Activated B cell treated with CpG ODN at 0.5 μM for 24 hours (primary cell): ENCODE measurements around the gene HOXB3. TPM values are rescaled to one million over a fixed set of nuclear protein-coding genes. Genes with fewer than 3 reads are reported as not detected.

ENCODE experiments used
- ATAC-seq: fragments of 200-7000 bp; cut with Tn5 transposase; one replicate; pipeline ENCODE4 v1.10.0; 2021; ENCODE audit warnings: low read depth, mild to moderate bottlenecking, moderate library complexity
- CTCF ChIA-PET: fragments of 350-600 bp; sonication (Branson Sonifier 250); formaldehyde crosslinking; loops from one replicate; lab custom pipeline; 2021; ENCODE audit warnings: antibody characterized with exemption; lab: Charles Lee
- POLR2A ChIA-PET: fragments of 350-600 bp; sonication (Branson Sonifier 250); formaldehyde crosslinking; loops from one replicate; lab custom pipeline; 2021; ENCODE audit warnings: antibody characterized with exemption; lab: Charles Lee
- DNase-seq: peaks from one replicate; pipeline ENCODE4 v3.0.0; 2022
- H3K27ac Mint-ChIP-seq: one replicate; pipeline ENCODE4 v1.8.0; 2020; ENCODE audit warnings: mixed read lengths
- H3K27me3 Mint-ChIP-seq: one replicate; pipeline ENCODE4 v1.8.0; 2021; ENCODE audit warnings: mixed read lengths
- H3K36me3 Mint-ChIP-seq: one replicate; pipeline ENCODE4 v1.8.0; 2021; ENCODE audit warnings: low read depth, mixed read lengths
- H3K4me1 Mint-ChIP-seq: one replicate; pipeline ENCODE4 v1.8.0; 2021; ENCODE audit warnings: mixed read lengths
- H3K4me3 Mint-ChIP-seq: one replicate; pipeline ENCODE4 v1.8.0; 2020; ENCODE audit warnings: mild to moderate bottlenecking, mixed read lengths
- H3K9me3 Mint-ChIP-seq: one replicate; pipeline ENCODE4 v1.8.0; 2020; ENCODE audit warnings: mixed read lengths
- intact Hi-C: fragments of 100-400 bp; cut with micrococcal nuclease; formaldehyde crosslinking; loops from one replicate; pipeline ENCODE4 v1.15.1; 2024
- total RNA-seq: library from RNA; stranded (reverse); gene quantifications from 2 replicates; pipeline ENCODE4 v1.2.3, GENCODE V29; 2022
- TF ChIP-seq, protein P1 (sequence below): fragments of 200-600 bp; IDR thresholded peaks from one replicate; pipeline ENCODE4 v1.8.0; 2022; ENCODE audit warnings: antibody characterized with exemption, mild to moderate bottlenecking

The HOXB3 gene
- total RNA-seq, 1 donor from 2014 or later: 2.6 TPM

DNA sequence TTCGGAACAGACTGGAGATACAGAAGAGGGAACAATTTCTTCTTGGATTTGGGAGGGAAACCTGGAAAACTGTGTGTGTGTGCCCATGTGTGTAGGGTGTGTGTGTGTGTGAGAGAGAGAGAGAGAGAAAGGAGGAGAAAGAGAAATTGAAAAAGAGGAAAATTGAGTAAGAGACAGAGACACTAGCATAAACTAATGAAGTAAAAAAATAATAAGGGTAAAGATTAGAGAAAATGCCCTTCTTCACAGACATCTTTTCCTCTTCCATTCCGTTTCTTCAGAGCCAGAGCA lies 31.3 kb downstream of the HOXB3 start:
- CTCF ChIA-PET: no interaction called here
- H3K27ac Mint-ChIP-seq: no peak overlapping the region
- intact Hi-C loops: loop anchor here (5.0 kb wide), 1 partner anchor 36 kb away; no protein-coding TSS in a partner anchor
- no peak for ATAC-seq
- peaks cover 4% of the 10 kb centered on the region for H3K4me1 Mint-ChIP-seq
- H3K27me3 Mint-ChIP-seq: peaks cover 32% of the 10 kb centered on the region
- H3K9me3 Mint-ChIP-seq: no peaks in the 10 kb centered on the region
- no peak for DNase-seq
- H3K36me3 Mint-ChIP-seq: no peaks in the 10 kb centered on the region
- TF ChIP-seq, protein P1, sequence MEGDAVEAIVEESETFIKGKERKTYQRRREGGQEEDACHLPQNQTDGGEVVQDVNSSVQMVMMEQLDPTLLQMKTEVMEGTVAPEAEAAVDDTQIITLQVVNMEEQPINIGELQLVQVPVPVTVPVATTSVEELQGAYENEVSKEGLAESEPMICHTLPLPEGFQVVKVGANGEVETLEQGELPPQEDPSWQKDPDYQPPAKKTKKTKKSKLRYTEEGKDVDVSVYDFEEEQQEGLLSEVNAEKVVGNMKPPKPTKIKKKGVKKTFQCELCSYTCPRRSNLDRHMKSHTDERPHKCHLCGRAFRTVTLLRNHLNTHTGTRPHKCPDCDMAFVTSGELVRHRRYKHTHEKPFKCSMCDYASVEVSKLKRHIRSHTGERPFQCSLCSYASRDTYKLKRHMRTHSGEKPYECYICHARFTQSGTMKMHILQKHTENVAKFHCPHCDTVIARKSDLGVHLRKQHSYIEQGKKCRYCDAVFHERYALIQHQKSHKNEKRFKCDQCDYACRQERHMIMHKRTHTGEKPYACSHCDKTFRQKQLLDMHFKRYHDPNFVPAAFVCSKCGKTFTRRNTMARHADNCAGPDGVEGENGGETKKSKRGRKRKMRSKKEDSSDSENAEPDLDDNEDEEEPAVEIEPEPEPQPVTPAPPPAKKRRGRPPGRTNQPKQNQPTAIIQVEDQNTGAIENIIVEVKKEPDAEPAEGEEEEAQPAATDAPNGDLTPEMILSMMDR: no peak
- POLR2A ChIA-PET: no interaction called here
- H3K4me3 Mint-ChIP-seq: no peak overlapping the region

DNA sequence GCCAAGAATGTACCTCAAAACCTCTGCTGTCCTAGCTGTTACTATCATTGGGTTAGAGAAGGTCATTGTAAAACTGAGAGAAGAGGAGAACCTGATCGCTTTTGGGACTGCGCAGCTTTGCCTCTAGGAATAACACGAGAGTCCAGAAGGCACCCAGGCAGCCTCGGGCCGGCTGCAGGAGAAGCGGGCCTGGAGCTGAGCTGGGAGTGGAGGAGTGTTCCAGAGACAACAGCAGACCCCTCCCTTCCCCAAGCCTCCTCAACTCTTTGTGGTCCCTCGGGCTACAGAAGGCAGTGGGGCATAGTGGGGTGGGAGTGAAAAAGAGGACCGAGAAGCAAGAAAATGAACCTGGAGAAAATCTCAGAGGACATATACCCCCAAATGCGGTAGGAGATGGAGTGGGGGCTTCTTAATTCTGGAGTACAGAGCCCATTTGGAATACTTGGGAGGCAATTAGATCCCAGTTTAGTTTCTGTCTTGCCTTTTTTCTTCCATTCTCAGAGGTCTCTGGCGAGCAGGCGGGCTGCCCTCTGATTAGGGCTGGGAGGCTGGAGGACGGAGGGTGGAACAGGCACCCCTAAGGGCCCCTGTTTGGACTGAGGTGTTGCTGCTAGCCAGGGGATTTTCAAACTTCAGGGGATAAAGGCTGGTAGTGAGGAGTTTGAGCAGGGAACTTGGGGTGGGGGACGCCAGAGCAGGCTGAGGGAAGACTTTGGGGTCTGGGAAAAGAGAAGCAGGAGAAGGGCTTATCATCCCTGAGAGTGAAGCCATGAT lies 31.8 kb downstream of the HOXB3 start:
- intact Hi-C loops: loop anchor here (5.0 kb wide), 1 partner anchor 36 kb away; no protein-coding TSS in a partner anchor
- POLR2A ChIA-PET: no interaction called here
- CTCF ChIA-PET: no interaction called here
- TF ChIP-seq, protein P1: no peak
- no peak overlapping the region for H3K27ac Mint-ChIP-seq
- DNase-seq (no peak), ATAC-seq (no peak)
- peaks cover 4% of the 10 kb centered on the region for H3K4me1 Mint-ChIP-seq
- peaks cover 32% of the 10 kb centered on the region for H3K27me3 Mint-ChIP-seq
- no peaks in the 10 kb centered on the region for H3K36me3 Mint-ChIP-seq
- H3K9me3 Mint-ChIP-seq: no peaks in the 10 kb centered on the region
- H3K4me3 Mint-ChIP-seq: no peak overlapping the region

DNA sequence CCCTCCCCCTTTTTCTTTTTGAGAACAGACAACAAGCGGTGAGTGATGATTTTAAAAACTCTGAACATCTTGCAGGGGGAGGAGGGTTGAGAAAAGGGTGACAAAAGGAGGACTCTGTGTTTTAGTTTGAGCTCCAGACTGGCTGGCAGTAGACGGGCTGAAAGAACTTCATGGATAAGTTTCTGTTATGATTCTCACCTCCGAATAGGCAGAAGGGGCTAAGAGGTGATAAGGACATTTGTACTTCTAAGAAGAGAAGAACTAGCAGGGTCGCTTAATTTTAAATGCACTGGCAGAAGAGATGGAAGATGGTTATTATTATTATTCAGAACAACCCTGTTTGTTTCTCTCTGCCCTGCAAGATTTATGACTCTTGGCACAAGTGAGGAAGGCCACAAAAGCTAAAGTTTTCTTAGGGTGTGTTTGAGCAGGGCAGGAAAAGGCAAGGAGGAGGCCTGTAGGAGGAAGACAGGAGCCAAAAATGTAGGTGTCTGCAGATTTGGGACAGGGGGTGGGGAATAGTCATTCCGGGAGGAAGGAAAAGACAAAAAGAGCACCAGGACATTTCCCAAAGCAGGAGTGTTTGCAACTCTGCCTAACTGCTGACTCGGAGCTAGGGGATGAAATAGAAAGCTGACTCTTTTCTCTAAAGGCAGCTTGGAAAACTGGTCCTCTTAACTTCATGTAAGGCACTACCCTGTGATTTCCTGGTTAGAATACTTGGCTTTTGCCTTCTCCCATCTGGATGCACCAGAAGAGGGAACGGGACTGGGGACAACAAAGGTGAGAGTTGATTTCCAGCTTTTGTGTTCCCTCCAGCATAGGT lies 33.3 kb downstream of the HOXB3 start:
- POLR2A ChIA-PET: no interaction called here
- Mint-ChIP-seq H3K36me3 (no peaks in the 10 kb centered on the region), H3K27me3 (peaks cover 32% of the 10 kb centered on the region), H3K4me3 (no peak overlapping the region), H3K4me1 (peaks cover 4% of the 10 kb centered on the region), H3K27ac (no peak overlapping the region), H3K9me3 (no peaks in the 10 kb centered on the region)
- DNase-seq (no peak), ATAC-seq (no peak)
- intact Hi-C loops: loop anchor here (5.0 kb wide), 1 partner anchor 34 kb away; no protein-coding TSS in a partner anchor
- CTCF ChIA-PET: interaction anchor here (0.9 kb wide), 1 partner anchor 205 kb away, joined by 3 read pairs; no protein-coding TSS in a partner anchor
- TF ChIP-seq, protein P1: no peak

- POLR2A ChIA-PET: no interaction called here
These were observed 33.8 kb downstream of the HOXB3 start for GRCh38 chr17:48556229-48556575.

More at GRCh38 chr17:48556229-48556575, 33.8 kb downstream of the HOXB3 start:
- Mint-ChIP-seq H3K4me1 (peaks cover 4% of the 10 kb centered on the region), H3K27ac (no peak overlapping the region), H3K9me3 (no peaks in the 10 kb centered on the region), H3K4me3 (no peak overlapping the region), H3K27me3 (peaks cover 32% of the 10 kb centered on the region), H3K36me3 (no peaks in the 10 kb centered on the region)
- CTCF ChIA-PET: no interaction called here
- DNase-seq (no peak), ATAC-seq (no peak)
- intact Hi-C loops: loop anchor here (5.0 kb wide), 1 partner anchor 34 kb away; no protein-coding TSS in a partner anchor
- TF ChIP-seq, protein P1: no peak
